Thoracic aorta (tissue), 2 donors: ENCODE data around the gene PLEKHA6. TPM values are rescaled to one million over a fixed set of nuclear protein-coding genes. Genes with fewer than 3 reads are reported as not detected.

Source experiments
- ATAC-seq: fragments of 150-250 bp; one replicate; pipeline ENCODE4 v1.8.0; 2017; ENCODE audit warnings: low read depth; ENCODE audit not compliant: insufficient number of reproducible peaks, low FRiP score
- DNase-seq: peaks from one replicate; pipeline ENCODE4 v3.0.0-alpha.2; 2020; ENCODE audit warnings: low spot score
- H3K27ac ChIP-seq, 2 donors: fragments of 200-600 bp; sonication (generic); 1 replicate in 1 of 2; 2 replicates in 1 of 2; pipeline ENCODE4 v1.5.1; 2016; ENCODE audit warnings: mild to moderate bottlenecking in 2 of 2, moderate library complexity in 2 of 2
- H3K27me3 ChIP-seq: fragments of 200-600 bp; sonication (generic); replicated peaks from 2 replicates; pipeline ENCODE4 v1.6.0; 2016; ENCODE audit warnings: mild to moderate bottlenecking; ENCODE audit not compliant: insufficient read depth
- H3K36me3 ChIP-seq: fragments of 200-600 bp; sonication (generic); one replicate; pipeline ENCODE4 v1.5.1; 2016
- H3K4me1 ChIP-seq, 2 donors: fragments of 200-600 bp; sonication (generic); 1 replicate in 1 of 2; 2 replicates in 1 of 2; pipeline versions ENCODE4 v1.5.1 to v1.6.0; 2016; ENCODE audit warnings: low read depth in 2 of 2, mild to moderate bottlenecking in 1 of 2; ENCODE audit not compliant: control insufficient read depth in 1 of 2
- H3K4me3 ChIP-seq: fragments of 200-600 bp; sonication (generic); 2 replicates; pipeline ENCODE4 v1.5.1; 2016; ENCODE audit warnings: mild to moderate bottlenecking
- H3K9me3 ChIP-seq: fragments of 200-600 bp; sonication (generic); 2 replicates; pipeline ENCODE4 v1.5.1; 2016
- CTCF ChIP-seq: fragments of 200-600 bp; sonication (generic); IDR thresholded peaks from one replicate; pipeline ENCODE4 v1.5.1; 2019; ENCODE audit warnings: antibody characterized with exemption
- total RNA-seq, 2 donors: library from RNA; depleted of rRNA; stranded (reverse); fragments of >200 nt; gene quantifications; one replicate each; pipeline versions ENCODE4 v1.1.0 to v1.2.3, GENCODE V29; 2016

PLEKHA6 gene
- total RNA-seq, 2 donors from 2014 or later, result 5.1 to 6.9 TPM

GRCh38 chr1:204203206-204203767 is 156.4 kb downstream of the PLEKHA6 start:
- Histone ChIP-seq H3K4me1 (no peaks in the 10 kb centered on the region), H3K27ac (no peak overlapping the region), H3K27me3 (peaks cover 6% of the 10 kb centered on the region), H3K36me3 (no peaks in the 10 kb centered on the region), H3K9me3 (no peaks in the 10 kb centered on the region), H3K4me3 (no peak overlapping the region)
- ATAC-seq (no peak), DNase-seq (no peak)
- no peak for TF ChIP-seq CTCF

GRCh38 chr1:204202481-204202880 is 157.2 kb downstream of the PLEKHA6 start:
- no peak for DNase-seq
- Histone ChIP-seq H3K27me3 (peaks cover 6% of the 10 kb centered on the region), H3K27ac (no peak overlapping the region), H3K4me3 (no peak overlapping the region), H3K9me3 (no peaks in the 10 kb centered on the region), H3K4me1 (no peaks in the 10 kb centered on the region), H3K36me3 (no peaks in the 10 kb centered on the region)
- no peak for TF ChIP-seq CTCF
- ATAC-seq, result no peak

- Histone ChIP-seq H3K27me3 (peaks cover 1% of the 10 kb centered on the region), H3K27ac (no peak overlapping the region), H3K36me3 (no peaks in the 10 kb centered on the region), H3K4me1 (no peaks in the 10 kb centered on the region), H3K9me3 (no peaks in the 10 kb centered on the region), H3K4me3 (no peak overlapping the region)
- DNase-seq (no peak), ATAC-seq (no peak)
- TF ChIP-seq CTCF, result no peak
Observed at GRCh38 chr1:204201348-204202040, 158.2 kb downstream of the PLEKHA6 start.

- Histone ChIP-seq H3K27me3 (no peaks in the 10 kb centered on the region), H3K4me3 (no peak overlapping the region), H3K27ac (no peak overlapping the region), H3K36me3 (no peaks in the 10 kb centered on the region), H3K9me3 (no peaks in the 10 kb centered on the region), H3K4me1 (no peaks in the 10 kb centered on the region)
- TF ChIP-seq CTCF, result no peak
- ATAC-seq, result no peak
- DNase-seq, result no peak
Observed at GRCh38 chr1:204199579-204199978, 160.2 kb downstream of the PLEKHA6 start.

GRCh38 chr1:204198348-204199340 is 161.1 kb downstream of the PLEKHA6 start:
- TF ChIP-seq CTCF, result no peak
- Histone ChIP-seq H3K4me1 (no peaks in the 10 kb centered on the region), H3K36me3 (no peaks in the 10 kb centered on the region), H3K4me3 (no peak overlapping the region), H3K27me3 (no peaks in the 10 kb centered on the region), H3K27ac (no peak overlapping the region), H3K9me3 (no peaks in the 10 kb centered on the region)
- no peak for DNase-seq
- no peak for ATAC-seq
